ENCODE measurements around the gene AQP3.

DNA sequence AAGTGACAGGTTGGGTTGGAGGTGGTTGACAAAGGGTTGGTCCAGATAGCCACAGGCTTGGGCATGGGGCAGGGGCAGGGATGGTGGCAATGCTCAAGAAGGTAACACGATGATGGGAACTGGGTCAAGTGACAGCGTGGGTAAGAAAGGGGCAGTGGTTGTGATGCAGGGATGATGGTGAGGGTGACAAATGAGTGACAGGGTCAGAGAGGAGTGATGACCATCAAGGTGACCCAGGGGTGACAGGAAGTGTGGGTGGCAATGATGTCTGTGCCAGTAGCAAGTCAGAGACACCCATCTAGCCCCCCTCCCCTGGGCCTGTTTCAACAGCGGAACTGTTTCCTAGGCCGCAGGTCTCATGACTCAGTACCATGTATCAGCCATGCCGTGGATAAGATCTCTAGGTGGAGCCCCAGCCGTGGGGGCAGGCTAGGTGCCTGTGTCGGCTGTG lies 20.5 kb downstream of the AQP3 start:
- TF ChIP-seq POLR2A (IDR thresholded peaks at IDR 0.05; ENCODE audit: borderline replicate concordance, extremely low read depth, insufficient read depth, insufficient read length) (no peak), YY1 (IDR thresholded peaks at IDR 0.05; ENCODE audit: extremely low read depth, insufficient replicate concordance, low read depth, low read length) (no peak), ELF1 (IDR thresholded peaks at IDR 0.05; ENCODE audit: borderline replicate concordance, low read depth) (no peak), SP1 (IDR thresholded peaks at IDR 0.05; ENCODE audit: low read depth) (no peak), CBX3 (IDR thresholded peaks at IDR 0.05; ENCODE audit: low read depth) (no peak), EZH2phosphoT487 (IDR thresholded peaks at IDR 0.05; ENCODE audit: borderline replicate concordance) (no peak), POLR2AphosphoS5 (IDR thresholded peaks at IDR 0.05; ENCODE audit: low read depth, low read length) (no peak), CEBPB (IDR thresholded peaks at IDR 0.05; ENCODE audit: low read depth) (no peak), JUND (IDR thresholded peaks at IDR 0.05) (no peak), EZH2 (IDR thresholded peaks at IDR 0.05) (no peak), ZNF274 (IDR thresholded peaks at IDR 0.05; ENCODE audit: low read depth, low read length) (no peak)
- TF ChIP-seq, protein P1, sequence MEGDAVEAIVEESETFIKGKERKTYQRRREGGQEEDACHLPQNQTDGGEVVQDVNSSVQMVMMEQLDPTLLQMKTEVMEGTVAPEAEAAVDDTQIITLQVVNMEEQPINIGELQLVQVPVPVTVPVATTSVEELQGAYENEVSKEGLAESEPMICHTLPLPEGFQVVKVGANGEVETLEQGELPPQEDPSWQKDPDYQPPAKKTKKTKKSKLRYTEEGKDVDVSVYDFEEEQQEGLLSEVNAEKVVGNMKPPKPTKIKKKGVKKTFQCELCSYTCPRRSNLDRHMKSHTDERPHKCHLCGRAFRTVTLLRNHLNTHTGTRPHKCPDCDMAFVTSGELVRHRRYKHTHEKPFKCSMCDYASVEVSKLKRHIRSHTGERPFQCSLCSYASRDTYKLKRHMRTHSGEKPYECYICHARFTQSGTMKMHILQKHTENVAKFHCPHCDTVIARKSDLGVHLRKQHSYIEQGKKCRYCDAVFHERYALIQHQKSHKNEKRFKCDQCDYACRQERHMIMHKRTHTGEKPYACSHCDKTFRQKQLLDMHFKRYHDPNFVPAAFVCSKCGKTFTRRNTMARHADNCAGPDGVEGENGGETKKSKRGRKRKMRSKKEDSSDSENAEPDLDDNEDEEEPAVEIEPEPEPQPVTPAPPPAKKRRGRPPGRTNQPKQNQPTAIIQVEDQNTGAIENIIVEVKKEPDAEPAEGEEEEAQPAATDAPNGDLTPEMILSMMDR (IDR thresholded peaks at IDR 0.05 in 2 of 3, conservative IDR thresholded peaks at IDR 0.05 in 1 of 3; ENCODE audit: borderline replicate concordance in 1 of 3, insufficient read depth in 1 of 3, low read depth in 2 of 3, low read length in 2 of 3) = no peak
- TF ChIP-seq, protein P2, sequence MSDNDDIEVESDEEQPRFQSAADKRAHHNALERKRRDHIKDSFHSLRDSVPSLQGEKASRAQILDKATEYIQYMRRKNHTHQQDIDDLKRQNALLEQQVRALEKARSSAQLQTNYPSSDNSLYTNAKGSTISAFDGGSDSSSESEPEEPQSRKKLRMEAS (IDR thresholded peaks at IDR 0.05) = no peak
